Astrocyte (in vitro differentiated cells and primary cell): ENCODE data around the gene ENTHD1.

Experiments
- CTCF ChIP-seq: IDR thresholded peaks from 2 replicates; pipeline ENCODE4 v1.5.1; 2011; ENCODE audit warnings: low read depth, mild to moderate bottlenecking, inconsistent platforms, low read length, moderate library complexity; ENCODE audit not compliant: insufficient read depth
- EZH2 ChIP-seq: IDR thresholded peaks from 2 replicates; pipeline ENCODE4 v1.6.1; 2012; ENCODE audit warnings: mild to moderate bottlenecking, low read length, inconsistent platforms; ENCODE audit not compliant: insufficient read depth

GRCh38 chr22:39933741-39934140, 40.2 kb upstream of the ENTHD1 start:
- TF ChIP-seq CTCF (no peak), EZH2 (no peak)
